Middle frontal gyrus (tissue), 1 donor: Measurements from ENCODE around the gene LAG3.

Source experiments
- DNase-seq: peaks from one replicate; pipeline ENCODE4 v3.0.0-alpha.2; 2015; ENCODE audit warnings: low spot score; ENCODE audit errors: extremely low spot score

LAG3 gene

GRCh38 chr12:6787309-6787708 is 15.0 kb downstream of the LAG3 start:
- no peak for DNase-seq

- DNase-seq = no peak
Measured at GRCh38 chr12:6788972-6789924, 16.9 kb downstream of the LAG3 start, which contains the start of gene CD4. Gene CD4 (plus strand): TSS chr12:6789528. CDS start chr12:6800139, 10,611 bp downstream.

GRCh38 chr12:6790496-6791150 is 18.3 kb downstream of the LAG3 start:
- DNase-seq = no peak

GRCh38 chr12:6791931-6792520 is 19.7 kb downstream of the LAG3 start:
- no peak for DNase-seq

- DNase-seq = peak; percentile 7
Measured at GRCh38 chr12:6792522-6793201, 20.3 kb downstream of the LAG3 start.

GRCh38 chr12:6795088-6795487 is 22.8 kb downstream of the LAG3 start:
- DNase-seq = no peak

- no peak for DNase-seq
Measured at GRCh38 chr12:6796576-6796975, 24.3 kb downstream of the LAG3 start.

- DNase-seq = no peak
Measured at GRCh38 chr12:6799147-6799546, 26.8 kb downstream of the LAG3 start.

- DNase-seq = no peak
Measured at GRCh38 chr12:6807170-6807569, 34.9 kb downstream of the LAG3 start.

- DNase-seq = no peak
Measured at GRCh38 chr12:6809056-6809455, 36.7 kb downstream of the LAG3 start.

- no peak for DNase-seq
Measured at GRCh38 chr12:6810758-6811157, 38.4 kb downstream of the LAG3 start.

GRCh38 chr12:6813363-6813762 is 41.0 kb downstream of the LAG3 start:
- DNase-seq = no peak

- no peak for DNase-seq
Measured at GRCh38 chr12:6816598-6816997, 44.3 kb downstream of the LAG3 start.

GRCh38 chr12:6817098-6817497 is 44.8 kb downstream of the LAG3 start:
- no peak for DNase-seq

- DNase-seq = no peak
Measured at GRCh38 chr12:6817662-6818157, 45.4 kb downstream of the LAG3 start.

- no peak for DNase-seq
Measured at GRCh38 chr12:6818222-6818621, 45.9 kb downstream of the LAG3 start.

- no peak for DNase-seq
Measured at GRCh38 chr12:6818645-6819044, 46.3 kb downstream of the LAG3 start.

- DNase-seq = no peak
Measured at GRCh38 chr12:6819106-6820030, 47.0 kb downstream of the LAG3 start.

- DNase-seq = no peak
Measured at GRCh38 chr12:6820166-6820565, 47.8 kb downstream of the LAG3 start.
